Amniotic epithelial cell (primary cell): Measurements from ENCODE around the gene ROBO2.

Source experiments
- DNase-seq: peaks from one replicate; pipeline ENCODE4 v3.0.0-alpha.2; 2010; ENCODE audit warnings: low read depth

Gene ROBO2

DNA sequence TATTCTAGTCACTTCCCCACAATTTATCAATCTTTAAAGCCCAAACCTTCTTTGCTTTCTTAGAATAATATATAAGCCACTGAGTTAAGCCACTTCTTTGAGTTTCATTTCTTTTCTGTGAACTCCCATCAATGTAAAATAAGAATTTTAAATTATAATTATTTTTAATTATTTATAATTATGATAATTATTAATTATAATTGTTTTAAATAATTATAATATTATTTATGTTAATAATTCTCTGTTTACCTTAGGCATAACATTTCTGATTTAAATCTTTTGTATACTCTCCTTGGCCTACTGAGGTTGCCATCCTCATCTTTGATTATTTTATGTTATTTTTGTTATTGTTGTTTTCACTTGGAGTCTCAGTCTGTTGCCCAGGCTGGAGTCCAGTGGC is 644.2 kb downstream of the ROBO2 start:
- no peak for DNase-seq

DNA sequence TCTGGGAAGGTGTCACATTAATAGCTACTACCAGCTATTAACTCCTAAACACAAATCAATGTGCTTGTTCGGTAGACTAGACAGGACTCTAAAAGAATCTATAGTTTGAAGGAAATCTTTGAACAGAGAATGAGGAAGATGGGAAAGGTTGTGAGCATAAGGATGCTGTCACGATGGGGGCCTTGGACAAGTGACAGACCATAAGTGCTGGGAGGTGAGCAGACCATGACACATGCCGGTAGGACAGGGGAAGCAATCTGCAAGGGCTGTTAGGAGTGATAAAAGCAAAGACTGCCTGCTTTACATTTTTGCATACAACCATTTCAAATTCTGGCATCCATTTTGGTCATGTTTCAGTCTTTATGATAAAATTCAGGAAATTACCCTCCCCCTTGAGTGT is 645.8 kb downstream of the ROBO2 start:
- DNase-seq = no peak

GRCh38 chr3:77686560-77686959 is 646.7 kb downstream of the ROBO2 start:
- DNase-seq = no peak

GRCh38 chr3:77687545-77687944 is 647.6 kb downstream of the ROBO2 start:
- no peak for DNase-seq

DNA sequence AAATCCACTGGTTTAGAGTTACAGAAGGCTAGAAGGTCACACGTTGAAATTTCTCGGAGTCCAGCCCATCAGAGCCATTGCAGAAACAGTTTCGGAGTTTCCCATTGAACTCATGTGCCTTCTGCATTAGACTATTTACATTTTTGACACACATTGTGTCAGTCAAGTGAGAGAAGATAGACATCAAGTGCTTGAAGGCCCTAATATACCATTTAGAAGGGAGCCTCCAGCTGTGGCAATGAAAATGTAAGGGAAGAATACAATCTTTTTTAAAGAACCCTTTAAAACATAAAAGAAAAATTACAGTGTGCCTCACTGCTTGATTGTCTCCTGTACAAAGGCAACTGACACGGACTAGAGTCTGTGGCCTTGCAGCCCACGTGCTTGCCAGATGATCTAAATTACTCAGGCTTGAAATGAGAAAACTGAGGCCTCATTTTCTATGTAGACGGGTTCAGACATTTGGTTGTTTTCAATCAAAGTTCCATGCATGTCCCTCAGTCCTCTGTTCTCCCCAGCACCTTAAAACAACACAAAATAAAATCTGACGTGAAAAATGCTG is 650.5 kb downstream of the ROBO2 start:
- DNase-seq = no peak

DNA sequence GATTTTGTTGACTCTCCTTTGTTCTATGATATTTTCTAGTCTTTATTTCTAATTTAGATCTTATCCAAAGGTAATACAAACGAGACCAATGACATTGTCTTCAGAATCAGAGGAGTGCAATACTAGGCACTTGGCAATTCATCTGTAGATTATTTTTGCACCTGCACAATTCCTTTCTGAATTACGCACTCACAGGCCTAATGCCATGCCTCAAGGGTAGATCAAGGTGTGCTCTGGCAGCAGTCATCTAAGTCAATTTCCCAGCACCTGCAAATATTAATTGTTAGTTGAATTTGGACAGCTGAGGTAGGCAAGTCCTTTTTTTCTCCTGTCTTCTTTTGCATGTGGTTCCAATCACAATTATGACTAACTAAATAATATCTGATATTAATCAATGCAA is 653.2 kb downstream of the ROBO2 start:
- no peak for DNase-seq

- DNase-seq = no peak
Measured at GRCh38 chr3:77699125-77699691, 659.3 kb downstream of the ROBO2 start.
